Chondrocyte (in vitro differentiated cells): ENCODE data around the gene TGFBRAP1. TPM values are rescaled to one million over a fixed set of nuclear protein-coding genes. Genes with fewer than 3 reads are reported as not detected.

ENCODE experiments used
- DNase-seq: peaks from one replicate; pipeline ENCODE4 v3.0.0; 2021; ENCODE audit warnings: mixed read lengths, low spot score
- H3K27ac Mint-ChIP-seq: one replicate; pipeline ENCODE4 v1.8.0; 2021; ENCODE audit warnings: mild to moderate bottlenecking, moderate library complexity, mixed read lengths; ENCODE audit not compliant: unreplicated experiment
- H3K27me3 Mint-ChIP-seq: 2 replicates; pipeline ENCODE4 v1.8.0; 2021; ENCODE audit warnings: low read depth, mixed read lengths
- H3K36me3 Mint-ChIP-seq: 2 replicates; pipeline ENCODE4 v1.8.0; 2021; ENCODE audit warnings: low read depth, mixed read lengths
- H3K4me1 Mint-ChIP-seq: 2 replicates; pipeline ENCODE4 v1.8.0; 2021; ENCODE audit warnings: low read depth, mild to moderate bottlenecking, mixed read lengths
- H3K4me3 Mint-ChIP-seq: one replicate; pipeline ENCODE4 v1.8.0; 2021; ENCODE audit warnings: mild to moderate bottlenecking, moderate library complexity, mixed read lengths; ENCODE audit not compliant: unreplicated experiment
- H3K9me3 Mint-ChIP-seq: 2 replicates; pipeline ENCODE4 v1.8.0; 2021; ENCODE audit warnings: low read depth, mixed read lengths
- CTCF ChIP-seq: fragments of 200-600 bp; sonication (generic); IDR thresholded peaks from 2 replicates; pipeline ENCODE4 v1.5.0; 2021; ENCODE audit warnings: antibody characterized with exemption, mild to moderate bottlenecking, moderate library complexity
- total RNA-seq: library from RNA; stranded (reverse); gene quantifications from 3 replicates; pipeline ENCODE4 v1.2.1, GENCODE V29; 2021

TGFBRAP1 gene
- total RNA-seq, 1 donor from 2014 or later, result 18.3 TPM

GRCh38 chr2:105244451-105244850 lies 85.1 kb downstream of the TGFBRAP1 start:
- Mint-ChIP-seq H3K9me3 (no peaks in the 10 kb centered on the region), H3K27ac (no peak overlapping the region), H3K36me3 (no peaks in the 10 kb centered on the region), H3K4me1 (peaks cover 3% of the 10 kb centered on the region), H3K4me3 (no peak overlapping the region), H3K27me3 (no peaks in the 10 kb centered on the region)
- DNase-seq, result no peak
- no peak for TF ChIP-seq CTCF

- no peak for DNase-seq
- Mint-ChIP-seq H3K36me3 (no peaks in the 10 kb centered on the region), H3K9me3 (no peaks in the 10 kb centered on the region), H3K27ac (no peak overlapping the region), H3K27me3 (no peaks in the 10 kb centered on the region), H3K4me1 (peaks cover 4% of the 10 kb centered on the region), H3K4me3 (no peak overlapping the region)
- TF ChIP-seq CTCF, result peak; percentile 63
Measured at GRCh38 chr2:105243961-105244360, 85.6 kb downstream of the TGFBRAP1 start.

- DNase-seq, result no peak
- Mint-ChIP-seq H3K9me3 (no peaks in the 10 kb centered on the region), H3K27ac (no peak overlapping the region), H3K36me3 (no peaks in the 10 kb centered on the region), H3K4me3 (no peak overlapping the region), H3K4me1 (peaks cover 7% of the 10 kb centered on the region), H3K27me3 (no peaks in the 10 kb centered on the region)
- TF ChIP-seq CTCF, result no peak
Measured at GRCh38 chr2:105242286-105242993, 87.1 kb downstream of the TGFBRAP1 start.

- no peak for DNase-seq
- Mint-ChIP-seq H3K4me3 (no peak within 1 kb of the TSS), H3K27me3 (no peaks in the 10 kb centered on the region), H3K4me1 (peaks cover 7% of the 10 kb centered on the region), H3K9me3 (no peaks in the 10 kb centered on the region), H3K36me3 (no peaks in the 10 kb centered on the region), H3K27ac (no peak within 1 kb of the TSS)
- no peak for TF ChIP-seq CTCF
Measured at GRCh38 chr2:105241443-105241842, 88.1 kb downstream of the TGFBRAP1 start, which contains the start of gene GPR45. Gene GPR45, plus strand, starts transcription at chr2:105241743. Its CDS starts 116 bp downstream, at chr2:105241859.

- Mint-ChIP-seq H3K27me3 (no peaks in the 10 kb centered on the region), H3K4me3 (no peak overlapping the region), H3K4me1 (peaks cover 9% of the 10 kb centered on the region), H3K9me3 (no peaks in the 10 kb centered on the region), H3K27ac (peak overlapping the region; percentile 84), H3K36me3 (no peaks in the 10 kb centered on the region)
- TF ChIP-seq CTCF, result no peak
- no peak for DNase-seq
Measured at GRCh38 chr2:105239924-105240323, 89.6 kb downstream of the TGFBRAP1 start.
